Middle frontal gyrus (tissue), 1 donor: ENCODE results near the gene NDRG3.
"Not testable (repeated sequence)": the region's sequence is repeated elsewhere in the genome, so short reads cannot be mapped to it uniquely, and the experiment has no call there.

ENCODE experiments used
- DNase-seq: peaks from one replicate; pipeline ENCODE4 v3.0.0-alpha.2; 2015; ENCODE audit warnings: low spot score; ENCODE audit errors: extremely low spot score

NDRG3 gene

DNA sequence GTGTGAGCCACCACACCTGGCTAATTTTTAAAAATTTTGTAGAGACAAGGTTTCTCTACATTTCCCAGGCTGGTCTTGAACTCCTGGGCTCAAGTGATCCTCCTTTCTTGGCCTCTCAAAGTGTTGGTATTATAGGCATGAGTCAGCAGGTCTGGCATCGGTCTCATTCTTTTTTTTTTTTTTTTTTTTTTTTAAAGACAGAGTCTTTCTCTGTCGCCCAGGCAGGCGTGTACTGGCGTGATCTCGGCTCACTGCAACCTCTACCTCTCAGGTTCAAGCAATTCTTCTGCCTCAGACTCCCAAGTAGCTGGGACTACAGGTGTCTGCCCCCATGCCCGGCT lies 137.5 kb downstream of the NDRG3 start:
- DNase-seq: not testable (repeated sequence)

DNA sequence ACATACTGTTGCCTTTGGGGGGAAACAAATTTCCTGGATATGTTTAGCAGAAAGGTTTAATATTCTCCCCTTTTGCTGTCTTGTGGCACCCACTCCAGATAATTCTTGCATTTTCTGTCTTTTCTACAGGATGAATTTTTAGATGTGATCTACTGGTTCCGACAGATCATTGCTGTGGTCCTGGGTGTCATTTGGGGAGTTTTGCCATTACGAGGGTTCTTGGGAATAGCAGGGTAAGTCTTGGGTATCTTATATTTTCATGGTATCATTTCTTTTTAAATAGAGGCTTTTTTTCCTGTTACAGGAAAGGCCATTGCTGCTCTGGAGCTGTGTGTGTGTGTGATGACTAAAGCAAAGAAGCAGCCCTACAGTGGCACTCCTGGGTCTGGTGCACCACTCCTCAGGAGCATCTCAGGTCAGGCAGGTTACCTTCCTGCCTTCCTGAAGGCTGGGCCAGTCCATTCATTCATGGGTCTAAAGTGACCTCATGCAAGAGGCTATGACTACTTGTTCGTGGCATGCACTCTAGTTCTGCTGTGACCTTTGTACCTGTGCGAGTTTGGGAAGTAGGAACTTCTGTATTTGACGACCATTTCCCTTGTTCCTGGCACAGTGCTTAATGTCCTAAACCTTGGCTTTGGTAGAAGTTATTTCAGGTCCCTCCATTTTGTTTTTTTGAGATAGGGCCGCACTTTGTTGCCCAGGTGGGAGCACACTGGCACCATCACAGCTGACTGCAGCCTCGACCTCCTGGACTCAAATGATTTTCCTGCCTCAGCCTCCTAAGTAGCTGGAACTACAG lies 138.1 kb downstream of the NDRG3 start:
- DNase-seq: no peak

DNA sequence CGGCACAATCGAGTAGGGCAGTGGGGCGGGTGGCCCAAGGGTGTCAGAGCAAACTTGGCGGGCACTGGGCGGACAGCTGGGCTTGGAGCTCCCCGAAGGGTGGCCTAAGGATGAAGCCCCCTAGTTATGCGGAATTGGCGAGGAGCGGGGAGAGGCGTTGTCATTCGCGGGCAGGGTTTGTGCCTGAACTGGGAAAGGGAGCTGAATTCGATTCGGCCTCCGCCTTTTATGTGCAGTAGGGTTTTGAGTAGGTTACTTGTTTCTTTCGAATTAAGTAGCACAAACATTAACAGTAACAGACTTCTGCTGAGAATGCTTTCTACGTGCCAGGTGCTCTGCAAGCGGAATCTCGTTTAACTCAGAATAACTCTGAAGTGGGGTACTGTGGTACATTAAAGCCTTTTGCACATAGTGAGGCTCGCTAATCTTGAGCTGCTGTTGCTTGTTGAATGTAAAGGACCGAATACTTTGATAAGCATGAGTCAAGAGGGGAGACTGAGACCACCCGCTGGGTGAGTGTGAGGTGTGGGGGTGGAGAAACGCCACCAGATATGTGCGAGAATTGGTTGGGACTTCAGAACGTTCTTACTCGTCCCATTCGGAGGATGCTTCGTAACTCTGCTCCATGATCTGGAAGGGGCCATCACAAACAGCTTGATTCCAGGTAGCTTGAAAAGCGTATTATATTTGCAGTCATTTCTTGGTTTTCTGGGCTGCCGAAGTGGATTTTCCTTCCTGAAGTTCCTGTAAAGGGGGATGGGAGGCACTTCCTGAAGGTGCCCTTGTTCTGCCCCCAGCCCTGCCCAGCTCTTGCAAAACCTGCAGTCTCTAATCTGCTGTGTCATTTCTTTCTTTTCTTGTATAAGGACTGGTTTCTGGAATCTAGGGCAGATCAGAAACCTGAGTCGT lies 139.5 kb downstream of the NDRG3 start:
- no peak for DNase-seq

DNA sequence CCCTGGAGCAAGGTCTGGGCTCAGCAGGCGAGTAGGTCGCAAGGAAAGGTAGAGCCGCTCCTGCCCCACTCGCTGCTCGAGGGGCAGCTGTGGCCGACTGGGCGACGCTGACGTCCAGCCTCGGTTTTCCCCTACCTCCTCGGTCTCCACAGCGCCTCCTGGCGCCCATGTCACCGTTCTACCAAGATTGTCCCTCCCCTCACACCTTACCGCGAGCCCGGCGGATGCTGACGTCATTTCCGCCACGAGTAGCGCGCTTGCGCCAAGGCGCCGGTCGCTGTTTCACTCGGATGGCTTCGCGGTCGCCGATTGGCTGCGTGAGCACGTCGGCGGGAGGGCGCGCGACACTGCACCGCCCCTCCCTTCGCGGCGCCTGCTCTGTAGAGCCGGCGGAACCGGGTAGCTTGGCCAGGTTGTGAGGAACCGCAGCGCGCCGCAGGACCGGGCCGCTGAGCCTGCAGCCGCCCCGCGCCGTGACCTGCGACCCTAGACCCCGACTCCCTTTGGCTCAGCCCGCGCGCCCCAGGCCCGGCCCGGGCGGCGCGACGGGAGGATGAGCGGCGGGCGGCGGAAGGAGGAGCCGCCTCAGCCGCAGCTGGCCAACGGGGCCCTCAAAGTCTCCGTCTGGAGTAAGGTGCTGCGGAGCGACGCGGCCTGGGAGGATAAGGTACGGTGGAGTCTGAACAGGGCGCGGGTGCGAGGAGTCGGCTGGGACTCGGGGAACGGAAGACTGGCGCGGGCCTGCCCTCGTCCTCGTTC lies 140.3 kb downstream of the NDRG3 start, which contains the start of gene RAB5IF:
Gene RAB5IF, plus strand, starts transcription at position 381 of the 759 bp plus-strand sequence. Its CDS starts 173 bp downstream, at position 554.
- DNase-seq: peak; percentile 92

DNA sequence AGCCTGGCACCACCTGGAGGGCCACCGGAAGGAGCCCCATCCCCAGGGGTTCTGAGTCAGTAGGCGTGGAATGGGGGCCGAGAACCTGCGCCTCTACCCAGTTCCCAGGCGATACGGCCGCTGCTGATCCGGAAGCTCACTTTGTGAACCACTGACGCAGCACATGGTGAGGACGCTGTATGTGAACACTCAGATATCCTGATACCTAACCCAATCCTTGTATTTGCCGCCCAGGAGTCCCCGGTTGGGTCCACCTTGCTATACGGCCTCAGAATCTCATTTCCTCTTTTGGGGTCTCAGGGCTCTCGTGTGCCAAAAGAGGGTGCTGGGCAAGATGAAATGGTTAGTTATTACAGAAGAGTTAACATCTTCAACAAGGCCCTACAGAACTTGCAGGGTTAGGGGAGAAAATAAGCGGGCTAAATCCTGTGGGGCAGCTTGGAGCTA lies 140.9 kb downstream of the NDRG3 start:
- DNase-seq: no peak
